CD4-positive, alpha-beta memory T cell (primary cell): ENCODE results near the gene OR2C1. TPM values are rescaled to one million over a fixed set of nuclear protein-coding genes. Genes with fewer than 3 reads are reported as not detected.

ENCODE experiments used
- CTCF ChIA-PET: fragments of 350-600 bp; sonication (Branson Sonifier 250); formaldehyde crosslinking; loops from one replicate; lab custom pipeline; 2021; ENCODE audit warnings: inconsistent platforms; ENCODE audit not compliant: partially characterized antibody; lab: Charles Lee
- POLR2A ChIA-PET: fragments of 350-600 bp; sonication (Branson Sonifier 250); formaldehyde crosslinking; loops from one replicate; lab custom pipeline; 2021; ENCODE audit not compliant: partially characterized antibody; lab: Charles Lee
- DNase-seq, 5 donors: peaks; one replicate each; pipeline versions ENCODE4 v3.0.0 to v3.0.0-alpha.2; 2020 to 2022; ENCODE audit warnings: mixed read lengths in 1 of 5
- H3K27ac ChIP-seq: one replicate; pipeline ENCODE4 v1.7.0; 2013; ENCODE audit warnings: low read depth, low read length
- H3K27me3 ChIP-seq: 2 replicates; pipeline ENCODE4 v1.7.0; 2013; ENCODE audit warnings: mild to moderate bottlenecking, low read length, moderate library complexity; ENCODE audit not compliant: insufficient read depth
- H3K36me3 ChIP-seq: 2 replicates; pipeline ENCODE4 v1.7.0; 2013; ENCODE audit warnings: mild to moderate bottlenecking, low read length, moderate library complexity; ENCODE audit not compliant: insufficient read depth
- H3K4me1 ChIP-seq: 2 replicates; pipeline ENCODE4 v1.7.0; 2013; ENCODE audit warnings: mild to moderate bottlenecking, low read length, moderate library complexity; ENCODE audit not compliant: insufficient read depth
- H3K4me3 ChIP-seq, 2 donors: one replicate each; pipeline ENCODE4 v1.7.0; 2013; ENCODE audit warnings: low read length in 2 of 2, mild to moderate bottlenecking in 1 of 2
- H3K9me3 ChIP-seq, 2 donors: one replicate each; pipeline ENCODE4 v1.7.0; 2013; ENCODE audit warnings: low read length in 2 of 2, control low read depth in 1 of 2; ENCODE audit not compliant: control insufficient read depth in 1 of 2
- H3K27ac Mint-ChIP-seq, 7 donors: one replicate each; pipeline ENCODE4 v1.8.0; 2020 to 2021; ENCODE audit warnings: mixed read lengths in 7 of 7, mild to moderate bottlenecking in 6 of 7, inconsistent platforms in 3 of 7, moderate library complexity in 3 of 7
- H3K27me3 Mint-ChIP-seq, 2 donors: one replicate each; pipeline ENCODE4 v1.8.0; 2020 to 2021; ENCODE audit warnings: mixed read lengths in 2 of 2
- H3K36me3 Mint-ChIP-seq, 2 donors: one replicate each; pipeline ENCODE4 v1.8.0; 2020 to 2021; ENCODE audit warnings: mixed read lengths in 2 of 2, inconsistent platforms in 1 of 2, mild to moderate bottlenecking in 1 of 2
- H3K4me1 Mint-ChIP-seq, 4 donors: one replicate each; pipeline ENCODE4 v1.8.0; 2020 to 2021; ENCODE audit warnings: mixed read lengths in 4 of 4, mild to moderate bottlenecking in 1 of 4
- H3K4me3 Mint-ChIP-seq, 8 donors: one replicate each; pipeline ENCODE4 v1.8.0; 2020 to 2021; ENCODE audit warnings: mixed read lengths in 8 of 8, mild to moderate bottlenecking in 7 of 8, moderate library complexity in 6 of 8, inconsistent platforms in 3 of 8
- H3K9me3 Mint-ChIP-seq, 8 donors: one replicate each; pipeline ENCODE4 v1.8.0; 2020 to 2021; ENCODE audit warnings: mixed read lengths in 8 of 8, mild to moderate bottlenecking in 5 of 8, inconsistent platforms in 3 of 8, moderate library complexity in 1 of 8
- intact Hi-C: fragments of 100-400 bp; cut with micrococcal nuclease; formaldehyde crosslinking; loops from one replicate; pipeline ENCODE4 v1.15.1; 2023
- polyA plus RNA-seq, 2 donors: library from polyadenylated mRNA; unstranded; fragments of 300-500 nt; fragmentation: Illumina TruSeq; gene quantifications; one replicate each; pipeline ENCODE4 v1.2.3, GENCODE V29; 2021
- total RNA-seq, 2 experiments: library from RNA; stranded (reverse); gene quantifications; one replicate each; pipeline ENCODE4 v1.2.3, GENCODE V29; 2021

Gene OR2C1
- total and polyA plus RNA-seq, 4 experiments from 2014 or later = 0.13 to 0.54 TPM; not detected in 2

GRCh38 chr16:3388325-3388724, 32.6 kb downstream of the OR2C1 start:
- DNase-seq = no peak
- no peak overlapping the region for H3K4me3 Mint-ChIP-seq
- peaks cover 77 to 82% of the 10 kb centered on the region in 2 donors for H3K36me3 Mint-ChIP-seq
- no peaks in the 10 kb centered on the region for H3K4me1 ChIP-seq
- H3K27me3 Mint-ChIP-seq = no peaks in the 10 kb centered on the region
- H3K27ac Mint-ChIP-seq = no peak overlapping the region
- H3K9me3 Mint-ChIP-seq = peaks cover 10 to 84% (median 68%) of the 10 kb centered on the region in 8 donors
- intact Hi-C loops = no loop called here
- no peaks in the 10 kb centered on the region for H3K27me3 ChIP-seq
- H3K36me3 ChIP-seq = peaks cover 43% of the 10 kb centered on the region
- ChIA-PET POLR2A (no interaction called here), CTCF (no interaction called here)
- peaks cover 2 to 6% (median 4%) of the 10 kb centered on the region in 4 donors for H3K4me1 Mint-ChIP-seq
- H3K27ac ChIP-seq = no peak overlapping the region
- peaks cover under 1 to 34% of the 10 kb centered on the region in 2 donors for H3K9me3 ChIP-seq
- no peak overlapping the region for H3K4me3 ChIP-seq

DNA sequence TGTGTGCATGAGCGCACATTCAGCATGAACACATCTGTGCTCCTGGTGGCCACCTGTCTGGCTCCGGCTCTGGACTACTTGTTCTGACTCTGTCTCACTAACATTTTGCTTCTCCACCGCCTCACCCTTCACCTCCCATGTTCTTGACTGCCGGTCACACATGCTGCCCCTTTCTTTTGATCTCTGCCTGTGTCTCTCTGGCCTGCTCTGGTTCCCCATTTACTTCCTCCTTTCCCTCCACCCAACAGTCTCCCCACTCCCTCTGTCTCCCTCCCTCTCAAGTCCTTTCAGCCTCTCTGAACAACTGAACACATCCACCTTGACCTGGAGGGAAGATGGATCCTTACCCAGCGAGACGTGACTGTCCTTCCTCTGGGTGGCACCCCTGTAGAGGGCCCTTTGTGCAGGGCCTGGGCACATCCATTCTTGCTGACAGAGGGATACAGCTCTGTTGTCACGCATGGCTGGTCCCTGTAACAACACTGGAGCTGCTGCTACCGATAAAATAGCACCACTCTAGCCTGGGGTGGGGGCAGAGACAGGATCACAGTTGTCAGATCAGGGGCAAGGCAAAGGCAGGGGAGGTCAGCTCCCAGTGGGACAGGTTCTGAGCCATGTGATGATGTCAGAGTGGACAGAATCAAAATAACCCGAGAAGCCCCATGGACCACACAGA, 34.1 kb downstream of the OR2C1 start:
- H3K36me3 ChIP-seq = peaks cover 43% of the 10 kb centered on the region
- CTCF ChIA-PET = no interaction called here
- Mint-ChIP-seq H3K4me3 (no peak overlapping the region), H3K36me3 (peaks cover 76 to 81% of the 10 kb centered on the region in 2 donors), H3K27me3 (no peaks in the 10 kb centered on the region), H3K9me3 (peaks cover 10 to 84% (median 66%) of the 10 kb centered on the region in 8 donors), H3K27ac (peak overlapping the region in 1 of 7 donors; percentile 30), H3K4me1 (peaks cover 9 to 12% (median 11%) of the 10 kb centered on the region in 4 donors)
- peaks cover 0 to 19% of the 10 kb centered on the region in 2 donors for H3K9me3 ChIP-seq
- POLR2A ChIA-PET = no interaction called here
- no peaks in the 10 kb centered on the region for H3K4me1 ChIP-seq
- no peaks in the 10 kb centered on the region for H3K27me3 ChIP-seq
- no peak for DNase-seq
- H3K27ac ChIP-seq = no peak overlapping the region
- intact Hi-C loops = no loop called here
- no peak overlapping the region for H3K4me3 ChIP-seq

- peaks cover 38 to 72% (median 53%) of the 10 kb centered on the region in 4 donors for H3K4me1 Mint-ChIP-seq
- H3K27me3 Mint-ChIP-seq = no peaks in the 10 kb centered on the region
- H3K4me3 Mint-ChIP-seq = peak overlapping the region; percentile 90 to 98 (median 94)
- Histone ChIP-seq H3K4me3 (peak overlapping the region; percentile 72 to 79), H3K36me3 (peaks cover 34% of the 10 kb centered on the region), H3K27ac (peak overlapping the region; percentile 69), H3K27me3 (no peaks in the 10 kb centered on the region), H3K9me3 (peaks cover 4 to 7% of the 10 kb centered on the region in 2 donors), H3K4me1 (peaks cover 34% of the 10 kb centered on the region)
- ChIA-PET POLR2A (interaction anchor here (0.7 to 4.5 kb wide), 35 partner anchors 8 to 853 kb away, joined by 3 to 66 read pairs (median 4); partner anchors contain the start of genes CLUAP1, FLYWCH2, NAA60 and NLRC3), CTCF (interaction anchor here (1.1 to 1.4 kb wide), 4 partner anchors 43 to 165 kb away, joined by 3 to 5 read pairs (median 3); partner anchors contain the start of genes NAA60, ZNF200 and ZNF597)
- H3K27ac Mint-ChIP-seq = peak overlapping the region; percentile 80 to 93 (median 89)
- peaks cover 3 to 37% (median 18%) of the 10 kb centered on the region in 8 donors for H3K9me3 Mint-ChIP-seq
- intact Hi-C loops = loop anchor here (2.0 kb wide), 4 partner anchors 42 to 210 kb away; partner anchors contain the start of genes CLUAP1, NAA60, SLX4 and TIGD7
- peaks cover 53 to 64% of the 10 kb centered on the region in 2 donors for H3K36me3 Mint-ChIP-seq
- no peak for DNase-seq
These were observed 44.7 kb downstream of the OR2C1 start for GRCh38 chr16:3400446-3400778.

- Mint-ChIP-seq H3K4me1 (peaks cover 36 to 68% (median 52%) of the 10 kb centered on the region in 4 donors), H3K36me3 (peaks cover 53 to 64% of the 10 kb centered on the region in 2 donors)
These were observed 45.3 kb downstream of the OR2C1 start, which contains the start of the genes ZNF174 and ZSCAN32 for GRCh38 chr16:3400779-3401688. Gene ZNF174 (plus strand): TSS chr16:3401215. CDS start chr16:3402005, 790 bp downstream. Gene ZSCAN32 (minus strand): TSS chr16:3401004. CDS start chr16:3397557, 3,447 bp downstream.

GRCh38 chr16:3401719-3402397, 46.2 kb downstream of the OR2C1 start:
- Mint-ChIP-seq H3K4me3 (peak overlapping the region; percentile 89 to 98 (median 94)), H3K27ac (peak overlapping the region; percentile 81 to 92 (median 89)), H3K4me1 (peaks cover 30 to 60% (median 47%) of the 10 kb centered on the region in 4 donors), H3K9me3 (peaks cover 4 to 37% (median 24%) of the 10 kb centered on the region in 8 donors), H3K27me3 (no peaks in the 10 kb centered on the region), H3K36me3 (peaks cover 53 to 64% of the 10 kb centered on the region in 2 donors)
- peaks cover 7 to 10% of the 10 kb centered on the region in 2 donors for H3K9me3 ChIP-seq
- no peak for DNase-seq
- POLR2A ChIA-PET = interaction anchor here (0.8 to 4.5 kb wide), 25 partner anchors 10 to 852 kb away, joined by 3 to 66 read pairs (median 5); partner anchors contain the start of genes CLUAP1, NAA60, SLX4 and TIGD7
- CTCF ChIA-PET = interaction anchor here (1.0 to 2.5 kb wide), 5 partner anchors 42 to 167 kb away, joined by 3 to 9 read pairs (median 3); partner anchors contain the start of genes NAA60, TIGD7, ZNF200 and ZNF597
- peaks cover 34% of the 10 kb centered on the region for H3K4me1 ChIP-seq
- peak overlapping the region; percentile 69 for H3K27ac ChIP-seq
- H3K4me3 ChIP-seq = peak overlapping the region; percentile 66 to 72
- H3K27me3 ChIP-seq = no peaks in the 10 kb centered on the region
- intact Hi-C loops = loop anchor here (1.0 to 2.0 kb wide), 8 partner anchors 41 to 209 kb away; partner anchors contain the start of genes CLUAP1, NAA60, SLX4 and TIGD7
- peaks cover 34% of the 10 kb centered on the region for H3K36me3 ChIP-seq

More at GRCh38 chr16:3400779-3401688, 45.3 kb downstream of the OR2C1 start, which contains the start of the genes ZNF174 and ZSCAN32:
- Mint-ChIP-seq H3K4me3 (peak within 1 kb of the TSS; percentile 90 to 98 (median 94)), H3K27me3 (no peaks in the 10 kb centered on the region), H3K9me3 (peaks cover 4 to 37% (median 22%) of the 10 kb centered on the region in 8 donors), H3K27ac (peak within 1 kb of the TSS; percentile 85 to 95 (median 90))
- peaks cover 34% of the 10 kb centered on the region for H3K36me3 ChIP-seq
- ChIA-PET POLR2A (interaction anchor here (0.7 to 4.5 kb wide), 37 partner anchors 8 to 853 kb away, joined by 3 to 66 read pairs (median 4); partner anchors contain the start of genes CLUAP1, NAA60, NLRC3 and SLX4), CTCF (interaction anchor here (1.0 to 2.5 kb wide), 6 partner anchors 42 to 166 kb away, joined by 3 to 9 read pairs (median 3); partner anchors contain the start of genes NAA60, TIGD7, ZNF200 and ZNF597)
- H3K4me1 ChIP-seq = peaks cover 34% of the 10 kb centered on the region
- intact Hi-C loops = loop anchor here (1.0 to 2.0 kb wide), 8 partner anchors 42 to 210 kb away; partner anchors contain the start of genes CLUAP1, NAA60, SLX4 and TIGD7
- H3K27me3 ChIP-seq = no peaks in the 10 kb centered on the region
- H3K9me3 ChIP-seq = peaks cover 4 to 7% of the 10 kb centered on the region in 2 donors
- peak within 1 kb of the TSS; percentile 69 for H3K27ac ChIP-seq
- H3K4me3 ChIP-seq = peak within 1 kb of the TSS; percentile 72 to 79
- peak; percentile 98 to 99 (median 99) for DNase-seq
